HepG2 (cell line): ENCODE data around the gene PPM1F. TPM values are rescaled to one million over a fixed set of nuclear protein-coding genes. Genes with fewer than 3 reads are reported as not detected.
A peak's percentile ranks its signal among the peaks of the same experiment; 100 is the strongest.

Experiments
- BHLHE40 ChIP-seq: IDR thresholded peaks from 2 replicates; pipeline ENCODE4 v1.6.1; 2011; ENCODE audit warnings: low read length, improper control_type of control experiment
- DNMT1 ChIP-seq: sonication (generic); formaldehyde crosslinking; IDR thresholded peaks from 2 replicates; pipeline ENCODE4 v1.5.1; 2020; ENCODE audit warnings: mild to moderate bottlenecking, missing genetic modification reagents
- HHEX ChIP-seq: IDR thresholded peaks from 2 replicates; pipeline ENCODE4 v1.6.1; 2016; ENCODE audit warnings: control low read depth
- IKZF4 ChIP-seq: sonication (generic); formaldehyde crosslinking; IDR thresholded peaks from 2 replicates; pipeline ENCODE4 v1.5.1; 2020; ENCODE audit warnings: borderline replicate concordance, mild to moderate bottlenecking, low read depth, missing genetic modification reagents; ENCODE audit errors: not compliant biosample characterization
- KMT2B ChIP-seq: IDR thresholded peaks from 2 replicates; pipeline ENCODE4 v1.6.1; 2016; ENCODE audit warnings: missing genetic modification reagents, missing compliant biosample characterization
- MZF1 ChIP-seq: sonication (generic); formaldehyde crosslinking; IDR thresholded peaks from 2 replicates; pipeline ENCODE4 v1.8.1; 2023; ENCODE audit warnings: mild to moderate bottlenecking, missing genetic modification reagents, borderline replicate concordance
- PLRG1 ChIP-seq: fragments of 450-650 bp; conservative IDR thresholded peaks from 2 replicates; pipeline ENCODE4 v1.6.1; 2016
- SALL1 ChIP-seq: sonication (generic); formaldehyde crosslinking; IDR thresholded peaks from 2 replicates; pipeline ENCODE4 v1.8.0; 2022; ENCODE audit warnings: mild to moderate bottlenecking, missing genetic modification reagents
- SP4 ChIP-seq: sonication (generic); formaldehyde crosslinking; IDR thresholded peaks from 2 replicates; pipeline ENCODE4 v1.8.1; 2023; ENCODE audit warnings: mild to moderate bottlenecking, missing genetic modification reagents
- ZFP36L2 ChIP-seq: sonication (generic); formaldehyde crosslinking; IDR thresholded peaks from 2 replicates; pipeline ENCODE4 v1.4.0; 2020; ENCODE audit warnings: missing genetic modification reagents
- ZNF143 ChIP-seq: sonication (generic); formaldehyde crosslinking; IDR thresholded peaks from 2 replicates; pipeline ENCODE4 v1.4.0; 2020; ENCODE audit warnings: missing genetic modification reagents
- ZNF33B ChIP-seq: sonication (generic); formaldehyde crosslinking; IDR thresholded peaks from 2 replicates; pipeline ENCODE4 v1.5.1; 2020; ENCODE audit warnings: mild to moderate bottlenecking, missing genetic modification reagents
- ZNF746 ChIP-seq: sonication (generic); formaldehyde crosslinking; IDR thresholded peaks from 2 replicates; pipeline ENCODE4 v1.8.0; 2022; ENCODE audit warnings: mild to moderate bottlenecking, missing genetic modification reagents
- ZNF766 ChIP-seq: sonication (generic); formaldehyde crosslinking; IDR thresholded peaks from 2 replicates; pipeline ENCODE4 v1.5.0; 2020; ENCODE audit warnings: missing genetic modification reagents, borderline replicate concordance
- ZNF781 ChIP-seq: sonication (generic); formaldehyde crosslinking; IDR thresholded peaks from 2 replicates; pipeline ENCODE4 v1.5.1; 2020; ENCODE audit warnings: borderline replicate concordance, mild to moderate bottlenecking, missing genetic modification reagents; ENCODE audit errors: not compliant biosample characterization
- ZNF782 ChIP-seq: sonication (generic); formaldehyde crosslinking; IDR thresholded peaks from 2 replicates; pipeline ENCODE4 v1.4.0; 2020; ENCODE audit warnings: missing genetic modification reagents, mild to moderate bottlenecking, borderline replicate concordance
- ZNF816 ChIP-seq: sonication (generic); formaldehyde crosslinking; IDR thresholded peaks from 2 replicates; pipeline ENCODE4 v1.8.0; 2022; ENCODE audit warnings: missing genetic modification reagents, mild to moderate bottlenecking, borderline replicate concordance
- polyA plus RNA-seq, 8 experiments: library from polyadenylated mRNA; depleted of rRNA in 3 of 8; stranded (reverse) in 7 of 8; unstranded in 1 of 8; fragments of >200 nt; fragmentation: Illumina TruSeq in 4 of 8; extraction: Trizol in 4 of 8; gene quantifications; 2 replicates each; pipeline versions ENCODE4 v1.2.1 to v1.2.3, GENCODE V29; 2011 to 2016; ENCODE audit warnings: low read depth in 4 of 8, missing spikeins in 1 of 8, mixed read lengths in 1 of 8; ENCODE audit not compliant: insufficient read depth in 1 of 8
- total RNA-seq, 5 experiments: library from RNA; depleted of rRNA; stranded (reverse); fragments of >200 nt; fragmentation: Illumina TruSeq; extraction: Trizol; gene quantifications; 2 replicates each; pipeline ENCODE4 v1.2.3, GENCODE V29; 2016; ENCODE audit warnings: low read depth in 1 of 5
- TF ChIP-seq, protein P1 (sequence below): sonication (generic); formaldehyde crosslinking; IDR thresholded peaks from 2 replicates; pipeline ENCODE4 v1.8.1; 2023; ENCODE audit warnings: mild to moderate bottlenecking, missing genetic modification reagents, borderline replicate concordance
- TF ChIP-seq, protein P2 (sequence below): IDR thresholded peaks from 2 replicates; pipeline ENCODE4 v1.6.1; 2012; ENCODE audit warnings: low read depth, low read length, improper control_type of control experiment
- TF ChIP-seq, protein P3 (sequence below): sonication (generic); formaldehyde crosslinking; IDR thresholded peaks from 2 replicates; pipeline ENCODE4 v1.4.0; 2020; ENCODE audit warnings: mild to moderate bottlenecking, missing genetic modification reagents
- TF ChIP-seq, protein P4 (sequence below): sonication (generic); formaldehyde crosslinking; IDR thresholded peaks from 2 replicates; pipeline ENCODE4 v1.5.0; 2020; ENCODE audit warnings: mild to moderate bottlenecking, missing genetic modification reagents, moderate library complexity

The PPM1F gene
- total and polyA plus RNA-seq, 2 of the 13 experiments (the other 11 are each of a cell fraction or from before 2014, with no cell fraction given), result 11.0 to 19.6 TPM

DNA sequence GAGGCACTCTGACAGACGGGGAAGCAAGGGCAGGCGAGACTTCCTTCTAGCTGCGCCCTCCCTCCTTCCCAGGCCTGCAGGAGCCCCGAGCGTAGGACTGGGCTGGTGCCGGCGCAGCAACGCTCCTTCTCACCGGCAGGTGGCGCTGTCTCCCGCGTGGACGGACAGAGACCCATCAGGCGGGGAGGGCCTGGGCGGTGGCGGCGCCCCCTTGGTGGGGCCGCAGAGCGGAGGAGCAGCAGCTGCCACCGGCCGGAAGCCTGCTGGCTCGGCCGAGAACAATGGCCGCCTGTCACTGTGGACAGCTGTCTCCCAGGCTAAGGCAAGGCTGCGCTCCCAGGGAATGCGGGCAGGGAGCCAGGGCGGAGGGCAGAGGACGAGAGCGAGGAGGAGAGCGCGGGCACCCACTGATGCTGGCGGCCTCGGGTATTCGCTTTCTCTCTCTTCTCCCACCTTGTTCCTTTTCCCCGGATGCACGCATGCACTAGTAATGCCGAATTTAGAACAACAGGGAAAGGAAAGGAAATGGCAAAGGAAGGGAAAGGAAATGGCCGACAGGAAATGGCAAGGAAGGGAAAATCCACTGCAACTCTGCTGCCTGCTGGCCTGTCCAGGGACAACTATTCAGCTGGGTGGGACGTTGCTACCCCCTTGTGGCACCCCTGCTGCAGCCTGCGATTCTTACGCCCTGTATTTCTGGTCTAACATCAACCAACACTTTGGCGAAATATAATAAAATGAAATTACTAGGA lies 14.4 kb downstream of the PPM1F start (continued):
- TF ChIP-seq ZNF766 (CRISPR knock-in tag), result no peak
- 0 out of 2 replicates have a peak, but pooled peaks have one; percentile 52 for TF ChIP-seq MZF1
- TF ChIP-seq IKZF4, result no peak
- 0 out of 2 replicates have a peak, but pooled peaks have one; percentile 15 for TF ChIP-seq ZNF746 (CRISPR knock-in tag)
- 0 out of 2 replicates have a peak, but pooled peaks have one; percentile 13 for TF ChIP-seq BHLHE40
- no peak for TF ChIP-seq ZNF816 (CRISPR knock-in tag)
- no peak for TF ChIP-seq ZFP36L2 (CRISPR knock-in tag)
- peak; percentile 74 for TF ChIP-seq KMT2B (CRISPR knock-in tag)
- TF ChIP-seq SP4 (CRISPR knock-in tag), result 0 out of 2 replicates have a peak, but pooled peaks have one; percentile 9
- TF ChIP-seq PLRG1, result no peak
- TF ChIP-seq ZNF781 (CRISPR knock-in tag), result peak; percentile 21
- TF ChIP-seq ZNF33B, result 0 out of 2 replicates have a peak, but pooled peaks have one; percentile 78
- TF ChIP-seq, protein P1, sequence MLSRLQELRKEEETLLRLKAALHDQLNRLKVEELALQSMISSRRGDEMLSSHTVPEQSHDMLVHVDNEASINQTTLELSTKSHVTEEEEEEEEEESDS (CRISPR knock-in tag), result no peak
- peak; percentile 89 for TF ChIP-seq SALL1 (CRISPR knock-in tag)
- no peak; the same call in 1 of the 2 replicates for TF ChIP-seq ZNF143 (CRISPR knock-in tag)
- TF ChIP-seq, protein P2, sequence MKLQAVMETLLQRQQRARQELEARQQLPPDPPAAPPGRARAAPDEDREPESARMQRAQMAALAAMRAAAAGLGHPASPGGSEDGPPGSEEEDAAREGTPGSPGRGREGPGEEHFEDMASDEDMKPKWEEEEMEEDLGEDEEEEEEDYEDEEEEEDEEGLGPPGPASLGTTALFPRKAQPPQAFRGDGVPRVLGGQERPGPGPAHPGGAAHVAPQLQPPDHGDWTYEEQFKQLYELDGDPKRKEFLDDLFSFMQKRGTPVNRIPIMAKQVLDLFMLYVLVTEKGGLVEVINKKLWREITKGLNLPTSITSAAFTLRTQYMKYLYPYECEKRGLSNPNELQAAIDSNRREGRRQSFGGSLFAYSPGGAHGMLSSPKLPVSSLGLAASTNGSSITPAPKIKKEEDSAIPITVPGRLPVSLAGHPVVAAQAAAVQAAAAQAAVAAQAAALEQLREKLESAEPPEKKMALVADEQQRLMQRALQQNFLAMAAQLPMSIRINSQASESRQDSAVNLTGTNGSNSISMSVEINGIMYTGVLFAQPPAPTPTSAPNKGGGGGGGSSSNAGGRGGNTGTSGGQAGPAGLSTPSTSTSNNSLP, result no peak
- 0 out of 2 replicates have a peak, but pooled peaks have one; percentile 33 for TF ChIP-seq HHEX (CRISPR knock-in tag)
- TF ChIP-seq, protein P3, sequence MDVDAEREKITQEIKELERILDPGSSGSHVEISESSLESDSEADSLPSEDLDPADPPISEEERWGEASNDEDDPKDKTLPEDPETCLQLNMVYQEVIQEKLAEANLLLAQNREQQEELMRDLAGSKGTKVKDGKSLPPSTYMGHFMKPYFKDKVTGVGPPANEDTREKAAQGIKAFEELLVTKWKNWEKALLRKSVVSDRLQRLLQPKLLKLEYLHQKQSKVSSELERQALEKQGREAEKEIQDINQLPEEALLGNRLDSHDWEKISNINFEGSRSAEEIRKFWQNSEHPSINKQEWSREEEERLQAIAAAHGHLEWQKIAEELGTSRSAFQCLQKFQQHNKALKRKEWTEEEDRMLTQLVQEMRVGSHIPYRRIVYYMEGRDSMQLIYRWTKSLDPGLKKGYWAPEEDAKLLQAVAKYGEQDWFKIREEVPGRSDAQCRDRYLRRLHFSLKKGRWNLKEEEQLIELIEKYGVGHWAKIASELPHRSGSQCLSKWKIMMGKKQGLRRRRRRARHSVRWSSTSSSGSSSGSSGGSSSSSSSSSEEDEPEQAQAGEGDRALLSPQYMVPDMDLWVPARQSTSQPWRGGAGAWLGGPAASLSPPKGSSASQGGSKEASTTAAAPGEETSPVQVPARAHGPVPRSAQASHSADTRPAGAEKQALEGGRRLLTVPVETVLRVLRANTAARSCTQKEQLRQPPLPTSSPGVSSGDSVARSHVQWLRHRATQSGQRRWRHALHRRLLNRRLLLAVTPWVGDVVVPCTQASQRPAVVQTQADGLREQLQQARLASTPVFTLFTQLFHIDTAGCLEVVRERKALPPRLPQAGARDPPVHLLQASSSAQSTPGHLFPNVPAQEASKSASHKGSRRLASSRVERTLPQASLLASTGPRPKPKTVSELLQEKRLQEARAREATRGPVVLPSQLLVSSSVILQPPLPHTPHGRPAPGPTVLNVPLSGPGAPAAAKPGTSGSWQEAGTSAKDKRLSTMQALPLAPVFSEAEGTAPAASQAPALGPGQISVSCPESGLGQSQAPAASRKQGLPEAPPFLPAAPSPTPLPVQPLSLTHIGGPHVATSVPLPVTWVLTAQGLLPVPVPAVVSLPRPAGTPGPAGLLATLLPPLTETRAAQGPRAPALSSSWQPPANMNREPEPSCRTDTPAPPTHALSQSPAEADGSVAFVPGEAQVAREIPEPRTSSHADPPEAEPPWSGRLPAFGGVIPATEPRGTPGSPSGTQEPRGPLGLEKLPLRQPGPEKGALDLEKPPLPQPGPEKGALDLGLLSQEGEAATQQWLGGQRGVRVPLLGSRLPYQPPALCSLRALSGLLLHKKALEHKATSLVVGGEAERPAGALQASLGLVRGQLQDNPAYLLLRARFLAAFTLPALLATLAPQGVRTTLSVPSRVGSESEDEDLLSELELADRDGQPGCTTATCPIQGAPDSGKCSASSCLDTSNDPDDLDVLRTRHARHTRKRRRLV (CRISPR knock-in tag), result peak; percentile 85; the same call in 1 of the 2 replicates
- peak; percentile 86; the same call in 1 of the 2 replicates for TF ChIP-seq DNMT1
- no peak for TF ChIP-seq ZNF782 (CRISPR knock-in tag)
- TF ChIP-seq, protein P4, sequence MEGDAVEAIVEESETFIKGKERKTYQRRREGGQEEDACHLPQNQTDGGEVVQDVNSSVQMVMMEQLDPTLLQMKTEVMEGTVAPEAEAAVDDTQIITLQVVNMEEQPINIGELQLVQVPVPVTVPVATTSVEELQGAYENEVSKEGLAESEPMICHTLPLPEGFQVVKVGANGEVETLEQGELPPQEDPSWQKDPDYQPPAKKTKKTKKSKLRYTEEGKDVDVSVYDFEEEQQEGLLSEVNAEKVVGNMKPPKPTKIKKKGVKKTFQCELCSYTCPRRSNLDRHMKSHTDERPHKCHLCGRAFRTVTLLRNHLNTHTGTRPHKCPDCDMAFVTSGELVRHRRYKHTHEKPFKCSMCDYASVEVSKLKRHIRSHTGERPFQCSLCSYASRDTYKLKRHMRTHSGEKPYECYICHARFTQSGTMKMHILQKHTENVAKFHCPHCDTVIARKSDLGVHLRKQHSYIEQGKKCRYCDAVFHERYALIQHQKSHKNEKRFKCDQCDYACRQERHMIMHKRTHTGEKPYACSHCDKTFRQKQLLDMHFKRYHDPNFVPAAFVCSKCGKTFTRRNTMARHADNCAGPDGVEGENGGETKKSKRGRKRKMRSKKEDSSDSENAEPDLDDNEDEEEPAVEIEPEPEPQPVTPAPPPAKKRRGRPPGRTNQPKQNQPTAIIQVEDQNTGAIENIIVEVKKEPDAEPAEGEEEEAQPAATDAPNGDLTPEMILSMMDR (CRISPR knock-in tag), result peak; percentile 99
